GM12865 (cell line): ENCODE data around the gene TMEM232.
"Not testable (repeated sequence)": the region's sequence is repeated elsewhere in the genome, so short reads cannot be mapped to it uniquely, and the experiment has no call there.

Source experiments
- DNase-seq: peaks from one replicate; pipeline ENCODE4 v3.0.0; 2010; ENCODE audit warnings: low read depth
- H3K4me3 ChIP-seq: 2 replicates; pipeline ENCODE4 v1.5.1; 2011; ENCODE audit warnings: mild to moderate bottlenecking, low read depth, low read length, control low read depth
- TF ChIP-seq, protein P1 (sequence below): IDR thresholded peaks from 2 replicates; pipeline ENCODE4 v1.5.1; 2011; ENCODE audit warnings: low read length, control low read depth, low read depth, inconsistent platforms; ENCODE audit not compliant: insufficient read depth; ENCODE audit errors: missing control alignments

Gene TMEM232

GRCh38 chr5:110686270-110686669 lies 40.2 kb downstream of the TMEM232 start:
- no peak for DNase-seq
- no peak overlapping the region for H3K4me3 ChIP-seq
- TF ChIP-seq, protein P1, sequence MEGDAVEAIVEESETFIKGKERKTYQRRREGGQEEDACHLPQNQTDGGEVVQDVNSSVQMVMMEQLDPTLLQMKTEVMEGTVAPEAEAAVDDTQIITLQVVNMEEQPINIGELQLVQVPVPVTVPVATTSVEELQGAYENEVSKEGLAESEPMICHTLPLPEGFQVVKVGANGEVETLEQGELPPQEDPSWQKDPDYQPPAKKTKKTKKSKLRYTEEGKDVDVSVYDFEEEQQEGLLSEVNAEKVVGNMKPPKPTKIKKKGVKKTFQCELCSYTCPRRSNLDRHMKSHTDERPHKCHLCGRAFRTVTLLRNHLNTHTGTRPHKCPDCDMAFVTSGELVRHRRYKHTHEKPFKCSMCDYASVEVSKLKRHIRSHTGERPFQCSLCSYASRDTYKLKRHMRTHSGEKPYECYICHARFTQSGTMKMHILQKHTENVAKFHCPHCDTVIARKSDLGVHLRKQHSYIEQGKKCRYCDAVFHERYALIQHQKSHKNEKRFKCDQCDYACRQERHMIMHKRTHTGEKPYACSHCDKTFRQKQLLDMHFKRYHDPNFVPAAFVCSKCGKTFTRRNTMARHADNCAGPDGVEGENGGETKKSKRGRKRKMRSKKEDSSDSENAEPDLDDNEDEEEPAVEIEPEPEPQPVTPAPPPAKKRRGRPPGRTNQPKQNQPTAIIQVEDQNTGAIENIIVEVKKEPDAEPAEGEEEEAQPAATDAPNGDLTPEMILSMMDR = no peak

DNA sequence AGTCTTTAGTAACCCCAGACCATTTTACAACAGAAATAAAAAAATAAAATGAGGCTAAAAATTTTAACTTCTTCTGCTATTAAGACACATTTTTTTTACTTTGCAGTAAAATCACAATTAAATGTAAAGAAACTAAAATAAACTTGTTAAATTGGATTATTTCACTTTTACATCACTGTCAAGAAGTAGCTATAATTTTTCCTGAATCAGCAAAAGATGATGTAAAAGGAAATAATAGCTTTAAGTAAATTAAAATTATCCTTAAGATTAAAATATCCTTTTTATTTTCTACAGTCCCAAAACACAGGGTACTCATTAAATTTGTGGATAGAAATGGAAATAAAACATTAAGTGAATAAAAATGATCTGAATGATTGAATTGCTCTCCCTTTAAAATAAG lies 44.5 kb downstream of the TMEM232 start:
- TF ChIP-seq, protein P1 = no peak
- no peak for DNase-seq
- no peak overlapping the region for H3K4me3 ChIP-seq

GRCh38 chr5:110681109-110681508 lies 45.4 kb downstream of the TMEM232 start:
- TF ChIP-seq, protein P1 = no peak
- no peak overlapping the region for H3K4me3 ChIP-seq
- DNase-seq = no peak

DNA sequence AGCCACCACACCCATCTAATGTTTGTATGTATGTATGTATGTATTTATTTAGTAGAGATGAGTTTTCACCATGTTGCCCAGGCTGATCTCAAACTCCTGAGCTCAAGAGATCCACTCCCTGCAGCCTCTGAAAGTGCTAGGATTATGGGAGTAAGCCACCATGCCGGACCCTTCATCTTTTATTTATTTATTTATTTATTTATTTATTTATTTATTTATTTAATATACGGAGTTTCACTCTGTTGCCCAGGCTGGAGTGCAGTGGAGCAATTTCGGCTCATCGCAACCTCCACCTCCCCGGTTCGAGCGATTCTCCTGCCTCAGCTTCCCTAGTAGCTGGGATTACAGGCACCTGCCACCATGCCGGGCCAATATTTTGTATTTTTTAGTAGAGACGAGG lies 49.9 kb downstream of the TMEM232 start:
- not testable (repeated sequence) for DNase-seq

DNA sequence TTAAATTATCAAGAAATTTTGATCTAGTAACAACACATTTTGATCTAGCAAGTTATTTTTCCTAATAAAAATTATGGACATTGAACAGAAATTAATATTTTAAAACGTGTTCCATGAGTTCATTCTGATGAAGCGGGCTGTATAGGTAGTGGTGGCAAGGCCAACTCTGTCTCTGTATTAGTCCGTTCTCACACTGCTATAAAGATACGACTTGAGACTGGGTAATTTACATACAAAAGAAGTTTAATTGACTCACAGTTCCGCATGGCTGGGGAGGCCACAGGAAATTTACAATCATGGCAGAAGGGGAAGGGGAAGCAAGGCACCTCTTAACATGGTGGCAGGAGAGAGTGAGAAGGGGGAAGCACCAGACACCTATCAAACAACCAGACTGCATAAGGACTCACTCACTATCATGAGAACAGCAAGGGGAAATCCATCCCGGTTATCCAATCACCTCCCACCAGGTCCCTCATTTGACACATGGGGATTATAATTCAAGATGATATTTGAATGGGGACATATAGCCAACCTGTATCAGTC lies 61.2 kb downstream of the TMEM232 start:
- H3K4me3 ChIP-seq = no peak overlapping the region
- TF ChIP-seq, protein P1 = no peak
- DNase-seq = peak; percentile 15

More for the DNA sequence above, 49.9 kb downstream of the TMEM232 start:
- H3K4me3 ChIP-seq = not testable (repeated sequence)

GRCh38 chr5:110663525-110663924 lies 62.9 kb downstream of the TMEM232 start:
- no peak overlapping the region for H3K4me3 ChIP-seq
- TF ChIP-seq, protein P1 = no peak
- DNase-seq = peak; percentile 56

DNA sequence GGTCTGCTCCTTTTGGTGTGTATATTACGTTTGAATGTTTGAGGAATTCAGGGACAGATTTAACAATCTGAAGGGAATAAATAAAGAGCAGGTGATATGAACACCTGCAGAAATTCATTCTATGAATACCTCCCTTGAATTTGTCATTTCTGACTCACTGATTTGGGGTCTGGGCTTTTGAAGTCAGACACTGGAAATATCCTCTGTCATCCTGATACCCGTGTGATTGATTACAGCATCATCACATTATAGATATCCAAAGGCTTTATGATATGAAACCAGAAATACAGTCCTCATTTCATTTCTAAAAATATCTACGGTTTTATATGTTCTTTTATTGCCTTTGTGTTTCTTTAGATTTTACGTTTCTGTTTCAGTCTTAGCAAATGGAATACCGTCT lies 68.5 kb downstream of the TMEM232 start:
- TF ChIP-seq, protein P1 = no peak
- no peak overlapping the region for H3K4me3 ChIP-seq
- DNase-seq = no peak
